Vagina (tissue), 2 donors: ENCODE data around the gene FCGBP.

Experiments
- POLR2A ChIP-seq, 2 donors: fragments of 450-650 bp; IDR thresholded peaks; one replicate each; pipeline ENCODE4 v1.6.1; 2017; ENCODE audit warnings: antibody characterized with exemption in 2 of 2, mild to moderate bottlenecking in 2 of 2, moderate library complexity in 2 of 2
- POLR2AphosphoS5 ChIP-seq, 2 donors: sonication (generic); formaldehyde crosslinking; IDR thresholded peaks; one replicate each; pipeline ENCODE4 v1.9.0; 2017; ENCODE audit warnings: antibody characterized with exemption in 2 of 2, mild to moderate bottlenecking in 2 of 2, low read depth in 1 of 2; ENCODE audit not compliant: insufficient read depth in 1 of 2
- TF ChIP-seq, protein P1 (sequence below), 3 experiments: fragments of 450-650 bp in 2 of 3; fragments of 200-600 bp in 1 of 3; sonication (generic) in 1 of 3; IDR thresholded peaks; one replicate each; pipeline ENCODE4 v1.5.1; 2017 to 2019; ENCODE audit warnings: antibody characterized with exemption in 3 of 3, mild to moderate bottlenecking in 2 of 3, moderate library complexity in 2 of 3

DNA sequence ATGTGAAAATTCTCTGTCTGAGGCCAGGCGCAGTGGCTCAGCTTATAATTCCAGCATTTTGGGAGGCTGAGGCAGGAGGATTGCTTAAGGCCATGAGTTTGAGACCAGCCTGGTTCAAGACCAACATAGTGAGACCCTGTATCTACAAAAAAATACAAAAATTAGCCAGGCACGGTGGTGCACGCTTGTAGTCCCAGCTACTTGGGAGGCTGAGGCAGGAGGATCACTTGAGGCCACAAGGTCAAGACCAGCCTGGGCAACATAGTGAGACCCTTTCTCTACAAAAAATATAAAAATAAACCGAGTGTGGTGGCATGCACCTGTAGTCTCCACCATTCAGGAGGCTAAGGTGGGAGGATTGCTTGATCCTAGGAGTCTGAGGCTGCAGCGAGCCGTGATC lies 2.2 kb upstream of the FCGBP start:
- no peak for TF ChIP-seq POLR2A (IDR thresholded peaks at IDR 0.05)
- TF ChIP-seq, protein P1, sequence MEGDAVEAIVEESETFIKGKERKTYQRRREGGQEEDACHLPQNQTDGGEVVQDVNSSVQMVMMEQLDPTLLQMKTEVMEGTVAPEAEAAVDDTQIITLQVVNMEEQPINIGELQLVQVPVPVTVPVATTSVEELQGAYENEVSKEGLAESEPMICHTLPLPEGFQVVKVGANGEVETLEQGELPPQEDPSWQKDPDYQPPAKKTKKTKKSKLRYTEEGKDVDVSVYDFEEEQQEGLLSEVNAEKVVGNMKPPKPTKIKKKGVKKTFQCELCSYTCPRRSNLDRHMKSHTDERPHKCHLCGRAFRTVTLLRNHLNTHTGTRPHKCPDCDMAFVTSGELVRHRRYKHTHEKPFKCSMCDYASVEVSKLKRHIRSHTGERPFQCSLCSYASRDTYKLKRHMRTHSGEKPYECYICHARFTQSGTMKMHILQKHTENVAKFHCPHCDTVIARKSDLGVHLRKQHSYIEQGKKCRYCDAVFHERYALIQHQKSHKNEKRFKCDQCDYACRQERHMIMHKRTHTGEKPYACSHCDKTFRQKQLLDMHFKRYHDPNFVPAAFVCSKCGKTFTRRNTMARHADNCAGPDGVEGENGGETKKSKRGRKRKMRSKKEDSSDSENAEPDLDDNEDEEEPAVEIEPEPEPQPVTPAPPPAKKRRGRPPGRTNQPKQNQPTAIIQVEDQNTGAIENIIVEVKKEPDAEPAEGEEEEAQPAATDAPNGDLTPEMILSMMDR (IDR thresholded peaks at IDR 0.05) = no peak
- TF ChIP-seq POLR2AphosphoS5 (IDR thresholded peaks at IDR 0.05; ENCODE audit: insufficient read depth in 1 of 2, low read depth in 1 of 2) = no peak
